HG02973 (cell line): Measurements from ENCODE around the gene LRG1.
"Not testable (repeated sequence)": the region's sequence is repeated elsewhere in the genome, so short reads cannot be mapped to it uniquely, and the experiment has no call there.

Source experiments
- ATAC-seq: cut with Tn5 transposase; IDR thresholded peaks from one replicate; pipeline ENCODE4 v1.9.1; 2021; ENCODE audit warnings: moderate library complexity; ENCODE audit not compliant: unreplicated experiment

LRG1 gene

DNA sequence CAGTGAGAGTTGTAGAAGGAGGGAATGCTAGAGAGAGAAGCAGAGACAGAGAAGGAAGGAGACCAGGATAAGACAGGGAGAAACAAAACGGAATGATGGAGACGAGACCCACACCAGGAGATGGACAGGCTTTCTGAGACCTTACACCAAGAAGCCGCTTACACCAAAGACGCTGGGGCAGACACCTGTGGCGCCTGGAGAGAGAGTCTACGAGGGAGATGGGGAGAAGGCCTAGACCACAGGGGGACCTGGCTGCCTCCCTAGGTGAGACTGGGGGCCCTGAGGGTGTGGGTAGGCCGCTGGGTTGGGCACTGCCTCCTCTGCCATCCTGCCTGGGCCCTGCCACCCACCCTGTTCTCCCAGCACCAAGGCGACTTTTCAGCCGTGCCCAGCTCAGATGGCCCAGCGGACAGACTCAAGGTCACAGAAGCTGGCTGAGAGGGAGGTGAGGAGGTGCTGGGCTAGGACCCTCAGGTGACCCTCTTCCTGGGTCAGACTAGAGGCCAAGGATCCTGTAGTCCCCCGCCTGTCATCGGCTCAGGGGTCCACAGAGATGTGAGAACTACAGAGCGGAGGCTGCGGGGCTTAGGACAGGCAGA is 9.8 kb downstream of the LRG1 start:
- no peak for ATAC-seq

GRCh38 chr19:4528843-4529242 is 11.0 kb downstream of the LRG1 start:
- no peak for ATAC-seq

DNA sequence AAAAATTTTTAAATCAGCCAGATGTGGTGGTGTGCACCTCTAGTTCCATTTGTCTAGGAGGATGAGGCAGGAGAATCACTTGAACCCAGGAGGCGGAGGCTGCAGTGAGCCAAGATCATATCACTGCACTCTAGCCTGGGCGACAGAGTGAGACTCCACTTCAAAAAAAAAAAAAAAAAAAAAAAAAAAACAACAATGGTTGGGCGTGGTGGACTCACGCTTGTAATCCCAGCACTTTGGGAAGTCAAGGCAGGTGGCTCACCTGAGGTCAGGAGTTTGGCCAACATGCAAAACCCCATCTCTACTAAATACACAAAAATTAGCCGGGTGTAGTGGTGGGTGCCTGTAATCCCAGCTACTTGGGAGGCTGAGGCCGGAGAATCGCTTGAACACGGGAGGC is 12.5 kb downstream of the LRG1 start:
- ATAC-seq, result not testable (repeated sequence)

DNA sequence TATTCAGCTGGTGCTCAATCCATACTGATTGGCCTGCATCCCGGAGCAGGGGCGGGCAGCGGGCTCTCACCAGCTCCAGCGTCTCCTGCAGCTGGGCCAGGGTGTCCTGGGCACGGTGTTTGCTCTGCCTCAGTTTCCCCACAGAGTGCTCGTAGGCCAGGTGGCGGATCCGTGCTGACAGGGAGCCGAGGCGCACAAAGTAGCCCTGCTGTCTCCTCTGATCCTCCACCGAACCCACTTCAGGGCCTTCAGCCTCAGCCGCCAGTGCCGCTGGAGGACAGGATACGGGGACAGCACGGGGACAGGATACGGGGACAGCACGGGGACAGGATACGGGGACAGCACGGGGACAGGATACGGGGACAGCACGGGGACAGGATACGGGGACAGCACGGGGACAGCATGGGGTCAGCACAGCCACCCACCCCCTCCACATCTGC is 14.3 kb downstream of the LRG1 start:
- ATAC-seq, result no peak

DNA sequence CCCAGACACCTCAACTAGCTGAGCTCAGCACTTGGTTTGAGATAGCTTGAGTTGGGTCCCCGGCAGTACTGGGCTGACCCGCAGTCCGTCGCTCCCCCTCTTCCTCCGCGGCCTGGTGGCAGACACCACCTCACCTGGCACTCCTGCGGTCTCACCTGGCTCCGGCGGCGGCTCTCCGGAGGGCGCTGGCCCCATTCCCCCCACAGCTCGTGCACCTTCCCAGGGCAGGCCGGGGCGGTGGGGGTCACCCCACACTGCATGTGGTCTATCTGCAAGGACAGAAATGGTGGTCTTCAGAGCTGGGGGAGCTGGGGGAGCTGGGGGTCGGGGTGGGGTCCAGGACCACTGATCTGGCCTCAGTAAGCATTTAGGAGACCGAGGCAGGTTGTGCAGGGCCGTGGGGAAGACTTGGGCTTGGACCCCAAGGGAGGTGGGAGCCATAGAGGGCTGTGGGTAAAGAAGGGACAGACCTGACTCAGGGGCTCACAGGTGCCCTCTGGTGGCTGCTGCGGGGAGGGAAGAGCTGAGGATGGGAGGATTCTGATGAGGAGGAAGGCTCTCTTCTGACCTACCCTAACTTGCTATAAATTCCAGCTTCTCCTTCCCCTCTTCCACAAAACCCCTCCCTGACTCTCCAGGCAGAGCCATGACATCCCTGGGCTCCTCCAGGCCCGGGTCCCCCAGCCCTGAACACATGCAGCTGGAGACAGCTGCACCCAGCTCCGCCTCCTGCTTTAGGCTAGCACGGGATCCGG is 14.9 kb downstream of the LRG1 start:
- no peak for ATAC-seq

DNA sequence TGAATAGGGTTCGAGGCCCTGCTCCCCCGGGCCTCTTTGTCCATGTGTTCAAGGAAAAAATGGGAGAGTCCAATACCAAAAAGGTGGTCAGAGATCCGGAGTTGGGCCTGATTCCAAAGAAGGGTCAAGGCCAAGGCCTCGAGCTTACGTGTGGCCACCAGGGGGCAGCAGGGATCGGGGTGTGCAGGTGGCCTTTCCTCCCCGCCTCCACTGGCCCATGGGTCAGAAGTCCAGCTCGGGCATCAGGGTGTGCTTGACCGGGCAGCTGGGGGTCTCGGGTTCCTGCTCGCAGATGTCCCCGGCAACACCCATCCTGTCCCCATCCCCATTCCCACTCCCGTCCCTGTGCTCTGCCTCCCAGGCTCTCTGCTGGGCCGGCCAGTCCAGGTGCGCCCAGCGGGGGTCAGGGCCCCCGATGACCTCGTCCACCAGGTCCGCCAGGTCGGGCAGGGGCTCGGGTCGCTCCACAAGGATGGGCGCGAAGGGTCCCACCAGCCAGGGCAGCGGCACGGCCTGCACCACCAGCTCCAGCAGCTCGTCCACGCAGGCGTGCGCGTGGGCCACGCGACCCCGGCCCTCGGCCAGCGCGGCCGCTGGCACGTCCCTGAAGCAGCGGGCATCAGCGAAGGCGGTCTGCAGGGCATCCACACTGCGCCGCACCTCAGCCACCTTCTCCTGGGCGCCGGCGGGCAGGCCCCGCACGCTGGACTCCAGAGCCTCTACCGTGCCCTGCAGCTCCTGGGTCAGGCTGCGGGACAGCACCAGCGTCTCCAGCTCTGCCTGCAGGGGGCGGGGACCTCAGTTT is 16.3 kb downstream of the LRG1 start:
- no peak for ATAC-seq

GRCh38 chr19:4522291-4523002 is 17.4 kb downstream of the LRG1 start:
- ATAC-seq, result no peak

DNA sequence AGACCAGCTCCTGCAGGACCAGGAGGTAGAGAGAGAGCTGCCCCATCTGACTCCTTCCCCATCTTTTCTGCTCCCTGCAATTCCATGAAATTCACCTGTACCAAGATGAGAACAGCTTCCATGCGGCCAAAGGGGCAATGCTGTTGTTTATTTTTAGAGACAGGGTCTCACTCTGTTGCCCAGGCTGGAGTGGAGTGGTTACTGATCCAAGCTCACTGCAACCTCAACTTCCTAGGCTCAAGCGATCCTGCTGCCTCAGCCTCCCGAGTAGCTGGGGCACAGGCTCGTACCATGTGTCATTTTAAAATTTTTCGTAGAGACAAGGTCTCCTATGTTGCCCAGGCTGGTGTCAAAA is 18.0 kb downstream of the LRG1 start:
- no peak for ATAC-seq

GRCh38 chr19:4521170-4521887 is 18.5 kb downstream of the LRG1 start:
- no peak for ATAC-seq

DNA sequence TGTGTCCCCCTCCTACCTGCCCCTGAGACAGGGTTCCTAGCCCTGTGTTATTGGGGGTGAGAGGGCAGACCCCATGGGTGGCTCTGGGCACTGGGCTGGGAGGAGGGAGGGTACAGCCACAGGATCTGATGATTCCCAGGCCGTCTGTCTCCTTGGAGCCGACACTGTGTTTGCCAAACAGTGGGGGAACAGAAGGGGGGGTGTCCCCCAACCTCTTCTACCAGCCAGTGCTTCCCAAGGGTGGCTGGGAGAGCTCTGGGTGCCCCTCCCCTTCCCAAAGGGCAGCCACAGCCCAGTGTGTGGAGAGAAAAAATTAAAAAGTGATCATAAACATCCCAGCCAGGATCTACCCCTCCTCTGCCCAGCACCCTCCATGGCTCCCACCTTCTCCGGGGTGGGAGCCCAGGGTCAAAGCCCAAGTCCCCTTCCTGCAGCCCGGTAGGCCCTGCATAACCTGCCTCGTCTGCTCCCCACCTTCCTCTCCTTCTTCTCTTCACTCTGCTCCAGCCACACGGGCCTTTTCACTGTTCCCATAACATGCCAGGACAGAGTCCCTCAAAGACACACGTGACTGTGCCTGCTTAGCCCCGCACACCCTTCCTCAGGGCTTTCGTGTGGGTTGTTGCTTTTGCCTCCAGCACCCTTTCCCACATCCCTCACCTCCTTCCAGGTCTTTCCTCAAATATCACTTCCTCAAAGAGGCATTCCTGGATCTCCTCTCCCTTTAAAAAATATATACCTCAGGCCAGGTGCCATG is 20.1 kb downstream of the LRG1 start:
- no peak for ATAC-seq

- ATAC-seq, result no peak
These were observed 20.7 kb downstream of the LRG1 start for GRCh38 chr19:4519172-4519496.

- ATAC-seq, result no peak
These were observed 21.3 kb downstream of the LRG1 start, which contains the start of gene PLIN4 for GRCh38 chr19:4518345-4519171. PLIN4 (minus strand) TSS chr19:4518486; CDS start chr19:4518272, 214 bp downstream.

GRCh38 chr19:4517451-4518057 is 22.3 kb downstream of the LRG1 start:
- no peak for ATAC-seq

- no peak for ATAC-seq
These were observed 22.9 kb downstream of the LRG1 start for GRCh38 chr19:4516939-4517300.

- no peak for ATAC-seq
These were observed 23.5 kb downstream of the LRG1 start for GRCh38 chr19:4516199-4516938.

GRCh38 chr19:4515732-4516131 is 24.1 kb downstream of the LRG1 start:
- no peak for ATAC-seq

GRCh38 chr19:4513248-4513647 is 26.6 kb downstream of the LRG1 start:
- ATAC-seq, result no peak

DNA sequence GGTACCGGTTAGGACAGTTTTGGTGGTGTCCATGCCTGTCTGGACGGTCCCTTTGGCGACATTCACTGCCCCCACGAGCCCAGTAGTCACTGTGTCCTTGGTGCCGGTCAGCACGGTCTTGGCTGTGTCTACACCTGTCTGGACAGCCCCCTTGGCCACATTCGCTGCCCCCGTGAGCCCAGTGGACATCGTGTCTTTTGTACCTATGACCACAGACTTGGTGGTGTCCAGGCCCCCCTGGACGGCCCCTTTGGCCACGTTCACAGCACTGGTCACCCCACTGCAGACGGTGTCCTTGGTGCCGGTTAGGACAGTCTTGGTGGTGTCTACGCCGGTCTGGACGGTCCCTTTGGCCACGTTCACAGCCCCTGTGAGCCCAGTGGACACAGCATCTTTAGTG is 27.8 kb downstream of the LRG1 start:
- no peak for ATAC-seq
